ENCODE results near the gene ZBTB24.

- TF ChIP-seq, protein P1, sequence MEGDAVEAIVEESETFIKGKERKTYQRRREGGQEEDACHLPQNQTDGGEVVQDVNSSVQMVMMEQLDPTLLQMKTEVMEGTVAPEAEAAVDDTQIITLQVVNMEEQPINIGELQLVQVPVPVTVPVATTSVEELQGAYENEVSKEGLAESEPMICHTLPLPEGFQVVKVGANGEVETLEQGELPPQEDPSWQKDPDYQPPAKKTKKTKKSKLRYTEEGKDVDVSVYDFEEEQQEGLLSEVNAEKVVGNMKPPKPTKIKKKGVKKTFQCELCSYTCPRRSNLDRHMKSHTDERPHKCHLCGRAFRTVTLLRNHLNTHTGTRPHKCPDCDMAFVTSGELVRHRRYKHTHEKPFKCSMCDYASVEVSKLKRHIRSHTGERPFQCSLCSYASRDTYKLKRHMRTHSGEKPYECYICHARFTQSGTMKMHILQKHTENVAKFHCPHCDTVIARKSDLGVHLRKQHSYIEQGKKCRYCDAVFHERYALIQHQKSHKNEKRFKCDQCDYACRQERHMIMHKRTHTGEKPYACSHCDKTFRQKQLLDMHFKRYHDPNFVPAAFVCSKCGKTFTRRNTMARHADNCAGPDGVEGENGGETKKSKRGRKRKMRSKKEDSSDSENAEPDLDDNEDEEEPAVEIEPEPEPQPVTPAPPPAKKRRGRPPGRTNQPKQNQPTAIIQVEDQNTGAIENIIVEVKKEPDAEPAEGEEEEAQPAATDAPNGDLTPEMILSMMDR (IDR thresholded peaks at IDR 0.05): no peak
- TF ChIP-seq POLR2AphosphoS5 (IDR thresholded peaks at IDR 0.05): no peak
- no peak for TF ChIP-seq EP300 (IDR thresholded peaks at IDR 0.05; ENCODE audit: low read depth)
These were observed 40.6 kb downstream of the ZBTB24 start for GRCh38 chr6:109442393-109442924.

All from transverse colon (tissue), 4 donors.